ENCODE results near the gene CPA2. TPM values are rescaled to one million over a fixed set of nuclear protein-coding genes. Genes with fewer than 3 reads are reported as not detected.

Gene CPA2
- total RNA-seq, 1 donor = not detected

GRCh38 chr7:130272381-130273080 lies 5.9 kb downstream of the CPA2 start:
- peaks cover 4% of the 10 kb centered on the region for H3K4me1 ChIP-seq (ENCODE audit: insufficient read depth, low read length)
- no peak overlapping the region for H3K4me3 ChIP-seq (ENCODE audit: low read length)
- peaks cover 6% of the 10 kb centered on the region for H3K27me3 ChIP-seq (ENCODE audit: insufficient read depth, low read length)
- H3K9me3 ChIP-seq (ENCODE audit: low read depth, low read length) = no peaks in the 10 kb centered on the region

DNA sequence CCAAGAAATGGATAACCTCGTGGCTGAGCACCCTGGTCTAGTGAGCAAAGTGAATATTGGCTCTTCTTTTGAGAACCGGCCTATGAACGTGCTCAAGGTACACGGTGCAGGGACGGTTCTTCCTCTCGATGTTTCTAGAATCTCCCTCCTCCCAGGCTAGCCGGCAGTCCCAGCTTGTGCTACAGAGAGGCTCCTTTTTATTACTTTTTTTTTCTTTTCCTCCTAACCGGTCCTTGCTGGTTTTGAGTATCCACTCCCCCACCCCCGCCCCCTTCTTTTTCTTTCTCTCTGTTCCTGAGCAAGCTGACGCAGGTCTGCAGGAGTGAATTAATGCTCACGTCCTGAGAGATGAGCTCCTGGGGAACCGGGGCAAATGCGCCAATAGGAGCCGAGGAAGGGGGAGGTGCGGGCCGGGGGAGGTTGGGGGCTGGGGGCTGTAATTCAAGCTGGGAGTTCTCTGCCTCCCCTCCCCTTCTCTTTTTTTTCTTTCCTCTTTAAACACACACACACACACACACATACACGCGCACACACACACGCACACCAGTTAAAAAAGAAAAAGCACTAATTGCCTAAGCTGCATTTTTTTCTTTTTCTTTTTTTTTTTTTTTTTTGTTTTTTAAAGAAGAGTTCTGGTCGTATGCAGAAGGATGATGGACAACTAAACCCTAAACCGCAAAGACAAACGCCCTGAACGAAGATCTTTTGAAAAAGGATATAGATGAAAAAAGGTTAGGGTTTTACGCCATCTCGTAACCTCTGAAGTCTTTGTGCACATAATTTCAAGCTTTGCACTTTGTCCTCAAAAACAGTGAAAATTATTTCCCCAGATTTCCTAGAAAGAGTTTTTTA lies 6.6 kb downstream of the CPA2 start:
- H3K4me3 ChIP-seq (ENCODE audit: low read length) = no peak overlapping the region
- H3K27me3 ChIP-seq (ENCODE audit: insufficient read depth, low read length) = peaks cover 6% of the 10 kb centered on the region

GRCh38 chr7:130273933-130274255 lies 7.2 kb downstream of the CPA2 start:
- peaks cover 4% of the 10 kb centered on the region for H3K4me1 ChIP-seq (ENCODE audit: insufficient read depth, low read length)
- H3K9me3 ChIP-seq (ENCODE audit: low read depth, low read length) = no peaks in the 10 kb centered on the region
- H3K4me3 ChIP-seq (ENCODE audit: low read length) = no peak overlapping the region
- H3K27me3 ChIP-seq (ENCODE audit: insufficient read depth, low read length) = peaks cover 6% of the 10 kb centered on the region

More for the DNA sequence above, 6.6 kb downstream of the CPA2 start:
- Histone ChIP-seq H3K4me1 (ENCODE audit: insufficient read depth, low read length) (peaks cover 4% of the 10 kb centered on the region), H3K9me3 (ENCODE audit: low read depth, low read length) (no peaks in the 10 kb centered on the region)

- Histone ChIP-seq H3K4me3 (ENCODE audit: low read length) (no peak overlapping the region), H3K9me3 (ENCODE audit: low read depth, low read length) (no peaks in the 10 kb centered on the region), H3K27me3 (ENCODE audit: insufficient read depth, low read length) (peaks cover 6% of the 10 kb centered on the region), H3K4me1 (ENCODE audit: insufficient read depth, low read length) (peaks cover 4% of the 10 kb centered on the region)
These were observed 7.6 kb downstream of the CPA2 start for GRCh38 chr7:130274296-130274695.

DNA sequence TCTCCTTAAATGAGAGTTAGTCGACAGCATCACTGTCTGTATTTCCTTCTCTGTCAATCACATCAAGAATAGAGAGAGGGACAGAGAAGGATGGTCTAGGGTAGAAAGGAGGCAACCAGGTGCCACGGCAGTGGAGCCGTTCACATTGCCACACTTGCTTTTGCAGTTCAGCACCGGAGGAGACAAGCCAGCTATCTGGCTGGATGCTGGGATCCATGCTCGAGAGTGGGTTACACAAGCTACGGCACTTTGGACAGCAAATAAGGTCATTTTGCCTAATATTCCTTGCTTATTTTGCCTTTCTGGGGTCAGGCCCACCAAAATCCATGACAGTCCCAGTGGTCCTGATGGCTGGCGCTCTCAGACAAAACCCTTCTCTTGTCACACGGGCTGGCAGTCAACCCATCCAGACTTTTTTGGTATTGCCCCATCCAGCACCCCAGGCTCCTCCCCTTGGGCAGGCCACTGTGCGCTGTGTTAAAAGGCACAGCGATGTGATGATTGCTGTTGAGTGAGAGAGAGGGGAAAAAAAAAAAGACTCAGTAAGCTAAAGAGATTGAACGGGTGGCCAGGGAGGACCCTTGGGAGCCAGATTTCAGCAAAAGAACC lies 8.4 kb downstream of the CPA2 start:
- Histone ChIP-seq H3K9me3 (ENCODE audit: low read depth, low read length) (no peaks in the 10 kb centered on the region), H3K27me3 (ENCODE audit: insufficient read depth, low read length) (peaks cover 6% of the 10 kb centered on the region), H3K4me3 (ENCODE audit: low read length) (no peak overlapping the region), H3K4me1 (ENCODE audit: insufficient read depth, low read length) (peaks cover 4% of the 10 kb centered on the region)

DNA sequence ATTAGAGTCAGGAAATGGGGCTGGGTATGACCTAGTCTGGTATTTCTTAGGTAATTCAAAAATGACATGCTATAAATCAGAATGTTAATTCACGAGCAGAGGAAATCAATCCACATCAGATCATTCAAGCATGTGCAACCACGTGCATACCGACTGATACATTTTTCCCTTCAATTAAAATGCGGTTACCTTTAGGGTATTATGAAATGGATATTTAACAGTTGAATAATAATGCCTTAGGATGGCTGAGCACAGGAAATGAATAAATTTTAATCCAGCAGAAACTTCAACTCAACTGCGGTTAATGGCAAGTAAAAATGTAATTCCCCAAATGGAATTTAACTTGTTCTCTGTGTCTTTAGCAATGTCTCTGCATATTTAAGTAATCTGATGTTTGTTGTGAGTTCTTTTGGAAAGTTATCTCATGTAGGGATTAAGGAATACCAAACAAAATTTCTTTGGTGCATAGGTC lies 9.2 kb downstream of the CPA2 start:
- H3K4me3 ChIP-seq (ENCODE audit: low read length) = no peak overlapping the region
- no peaks in the 10 kb centered on the region for H3K9me3 ChIP-seq (ENCODE audit: low read depth, low read length)
- peaks cover 4% of the 10 kb centered on the region for H3K4me1 ChIP-seq (ENCODE audit: insufficient read depth, low read length)
- H3K27me3 ChIP-seq (ENCODE audit: insufficient read depth, low read length) = peaks cover 6% of the 10 kb centered on the region

GRCh38 chr7:130276796-130277762 lies 10.4 kb downstream of the CPA2 start:
- no peak overlapping the region for H3K4me3 ChIP-seq (ENCODE audit: low read length)
- no peaks in the 10 kb centered on the region for H3K9me3 ChIP-seq (ENCODE audit: low read depth, low read length)
- peaks cover 6% of the 10 kb centered on the region for H3K27me3 ChIP-seq (ENCODE audit: insufficient read depth, low read length)
- peaks cover 4% of the 10 kb centered on the region for H3K4me1 ChIP-seq (ENCODE audit: insufficient read depth, low read length)

DNA sequence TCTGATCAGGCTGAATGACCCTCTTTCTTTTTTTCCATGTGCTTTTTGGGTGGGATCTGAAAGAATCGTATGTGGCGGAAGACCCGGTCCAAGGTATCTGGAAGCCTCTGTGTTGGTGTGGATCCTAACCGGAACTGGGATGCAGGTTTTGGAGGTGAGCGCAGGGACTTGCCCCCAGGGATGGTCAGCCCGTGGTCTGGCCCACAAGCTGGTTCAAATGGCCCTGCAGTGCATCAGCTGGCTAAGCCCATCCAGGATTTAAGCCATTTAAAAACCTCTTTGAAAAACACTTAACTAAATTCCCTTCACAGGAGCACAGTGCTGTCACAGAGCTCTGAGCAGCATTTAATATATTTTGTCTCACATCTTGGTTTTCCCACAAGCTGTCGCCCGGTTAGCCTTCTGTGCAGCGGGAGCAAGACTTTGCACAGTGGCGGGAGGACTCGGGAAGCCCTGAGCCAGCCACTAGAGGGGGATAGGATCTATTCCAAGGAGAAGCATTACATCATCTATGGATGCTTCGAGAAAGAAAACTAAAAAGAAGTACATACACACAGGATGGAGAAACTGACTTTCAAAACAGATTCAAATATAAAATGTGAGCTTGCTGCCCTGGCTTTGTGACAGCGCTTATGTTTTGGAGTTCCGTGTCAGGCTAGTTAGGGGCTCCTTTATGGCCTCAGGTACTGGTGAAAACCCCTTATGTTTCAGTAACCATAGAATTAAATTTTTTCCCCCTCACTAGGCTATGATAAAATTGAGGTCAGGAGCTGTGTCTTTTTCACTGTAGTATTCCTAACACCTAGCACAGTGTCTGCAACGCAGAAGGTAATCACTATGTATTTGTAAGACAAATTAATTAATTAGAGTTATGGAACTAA lies 11.3 kb downstream of the CPA2 start:
- H3K27me3 ChIP-seq (ENCODE audit: insufficient read depth, low read length) = peaks cover 6% of the 10 kb centered on the region
- H3K9me3 ChIP-seq (ENCODE audit: low read depth, low read length) = no peaks in the 10 kb centered on the region
- peaks cover 4% of the 10 kb centered on the region for H3K4me1 ChIP-seq (ENCODE audit: insufficient read depth, low read length)
- no peak overlapping the region for H3K4me3 ChIP-seq (ENCODE audit: low read length)

DNA sequence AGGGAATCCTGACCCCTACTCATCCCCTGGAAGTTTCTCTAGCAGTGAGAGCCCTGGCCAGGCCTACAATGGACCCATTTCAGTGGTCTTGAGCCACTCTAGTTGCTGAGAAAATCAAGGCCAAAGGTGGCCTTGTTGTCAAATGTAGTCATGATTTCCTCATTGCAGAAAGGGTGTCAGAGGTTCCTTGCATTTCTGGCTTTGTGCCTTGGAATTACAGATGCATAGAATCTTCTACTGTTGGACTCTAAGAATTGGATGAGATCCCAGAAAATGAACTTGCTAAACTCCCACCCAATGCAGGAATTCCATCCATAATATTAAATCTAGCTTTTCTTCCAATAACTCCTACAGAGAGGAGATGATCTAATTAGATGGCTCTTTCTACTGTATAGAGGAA lies 12.2 kb downstream of the CPA2 start:
- peaks cover 6% of the 10 kb centered on the region for H3K27me3 ChIP-seq (ENCODE audit: insufficient read depth, low read length)
- no peaks in the 10 kb centered on the region for H3K9me3 ChIP-seq (ENCODE audit: low read depth, low read length)
- H3K4me1 ChIP-seq (ENCODE audit: insufficient read depth, low read length) = peaks cover 4% of the 10 kb centered on the region
- H3K4me3 ChIP-seq (ENCODE audit: low read length) = no peak overlapping the region

GRCh38 chr7:130279286-130279685 lies 12.6 kb downstream of the CPA2 start:
- peaks cover 6% of the 10 kb centered on the region for H3K27me3 ChIP-seq (ENCODE audit: insufficient read depth, low read length)
- no peak overlapping the region for H3K4me3 ChIP-seq (ENCODE audit: low read length)
- no peaks in the 10 kb centered on the region for H3K9me3 ChIP-seq (ENCODE audit: low read depth, low read length)
- no peaks in the 10 kb centered on the region for H3K4me1 ChIP-seq (ENCODE audit: insufficient read depth, low read length)

DNA sequence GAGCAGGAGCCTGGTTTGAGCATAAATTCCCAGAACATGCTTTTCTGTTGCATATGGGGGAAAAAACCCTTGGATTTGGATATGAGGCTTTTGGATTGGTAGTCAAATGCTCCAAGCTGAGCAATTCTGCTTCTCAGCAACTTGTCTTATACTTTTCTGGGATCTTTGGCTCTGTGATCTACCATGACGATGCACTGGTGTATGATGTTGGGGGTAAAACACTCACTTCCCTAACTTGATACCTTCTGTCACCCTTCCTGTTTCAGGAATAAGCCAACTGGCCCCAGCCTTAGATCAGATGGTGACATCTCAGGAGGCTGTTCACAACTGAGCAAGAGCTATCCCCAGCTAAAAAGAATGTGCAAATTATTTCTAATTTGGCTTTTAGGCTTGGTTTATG lies 13.2 kb downstream of the CPA2 start:
- no peak overlapping the region for H3K4me3 ChIP-seq (ENCODE audit: low read length)
- no peaks in the 10 kb centered on the region for H3K4me1 ChIP-seq (ENCODE audit: insufficient read depth, low read length)
- H3K27me3 ChIP-seq (ENCODE audit: insufficient read depth, low read length) = peaks cover 6% of the 10 kb centered on the region
- no peaks in the 10 kb centered on the region for H3K9me3 ChIP-seq (ENCODE audit: low read depth, low read length)

- no peaks in the 10 kb centered on the region for H3K9me3 ChIP-seq (ENCODE audit: low read depth, low read length)
- peaks cover 5% of the 10 kb centered on the region for H3K27me3 ChIP-seq (ENCODE audit: insufficient read depth, low read length)
- no peak overlapping the region for H3K4me3 ChIP-seq (ENCODE audit: low read length)
- no peaks in the 10 kb centered on the region for H3K4me1 ChIP-seq (ENCODE audit: insufficient read depth, low read length)
These were observed 14.6 kb downstream of the CPA2 start for GRCh38 chr7:130281260-130281659.

GRCh38 chr7:130286881-130287280 lies 20.2 kb downstream of the CPA2 start:
- Histone ChIP-seq H3K9me3 (ENCODE audit: low read depth, low read length) (no peaks in the 10 kb centered on the region), H3K4me3 (ENCODE audit: low read length) (no peak overlapping the region), H3K27me3 (ENCODE audit: insufficient read depth, low read length) (no peaks in the 10 kb centered on the region), H3K4me1 (ENCODE audit: insufficient read depth, low read length) (no peaks in the 10 kb centered on the region)

- Histone ChIP-seq H3K9me3 (ENCODE audit: low read depth, low read length) (no peaks in the 10 kb centered on the region), H3K27me3 (ENCODE audit: insufficient read depth, low read length) (no peaks in the 10 kb centered on the region), H3K4me3 (ENCODE audit: low read length) (no peak overlapping the region), H3K4me1 (ENCODE audit: insufficient read depth, low read length) (no peaks in the 10 kb centered on the region)
These were observed 21.5 kb downstream of the CPA2 start for GRCh38 chr7:130288168-130288567.

All from mononuclear cell (primary cell).